ENCODE measurements around the gene C9orf153. TPM values are rescaled to one million over a fixed set of nuclear protein-coding genes. Genes with fewer than 3 reads are reported as not detected.
"Not testable (repeated sequence)": the region's sequence is repeated elsewhere in the genome, so short reads cannot be mapped to it uniquely, and the experiment has no call there.

Gene C9orf153
- 0.12 TPM for total RNA-seq

DNA sequence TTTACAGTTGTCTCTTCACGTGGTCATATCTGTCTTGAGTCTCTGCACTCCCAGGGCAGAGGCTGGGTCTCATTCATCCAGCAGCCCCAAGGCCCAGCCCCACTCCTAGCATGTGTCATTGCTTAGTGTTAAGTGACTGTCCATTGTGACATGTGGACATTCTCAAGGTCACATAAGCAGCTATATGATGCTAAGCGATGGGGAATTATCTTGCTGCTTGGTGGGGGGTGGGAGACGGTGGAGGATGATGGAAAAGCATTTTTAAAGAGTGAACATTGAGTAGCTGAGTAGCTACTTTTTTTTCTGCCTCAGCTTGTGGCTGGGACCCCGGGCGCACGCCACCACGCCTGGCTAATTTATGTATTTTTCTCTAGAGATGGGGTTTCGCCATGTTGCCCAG lies at the start of gene C9orf153:
Gene C9orf153 (minus strand): TSS at position 101 of the 400 bp plus-strand sequence. CDS start 30,054 bp downstream, outside the sequence.
- ATAC-seq = no peak

DNA sequence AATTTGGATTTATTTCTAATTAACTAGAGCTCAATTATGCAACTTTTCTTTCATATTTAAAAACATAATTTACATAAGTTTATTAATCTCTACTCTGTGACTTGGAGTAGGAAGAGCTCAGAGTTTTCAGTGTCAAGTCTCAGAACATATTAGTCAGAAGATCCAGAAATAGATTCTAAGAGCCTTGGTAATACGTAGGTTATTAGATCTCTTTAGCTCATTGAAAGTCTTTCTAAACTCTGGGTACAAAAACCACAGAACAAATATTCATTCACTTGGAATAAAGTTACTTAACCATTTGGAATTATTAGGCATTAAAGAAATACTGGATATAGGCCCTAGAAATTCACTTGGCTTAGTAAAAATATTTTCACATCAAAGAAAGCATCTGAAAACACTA lies 49.2 kb upstream of the C9orf153 start:
- no peak for ATAC-seq

DNA sequence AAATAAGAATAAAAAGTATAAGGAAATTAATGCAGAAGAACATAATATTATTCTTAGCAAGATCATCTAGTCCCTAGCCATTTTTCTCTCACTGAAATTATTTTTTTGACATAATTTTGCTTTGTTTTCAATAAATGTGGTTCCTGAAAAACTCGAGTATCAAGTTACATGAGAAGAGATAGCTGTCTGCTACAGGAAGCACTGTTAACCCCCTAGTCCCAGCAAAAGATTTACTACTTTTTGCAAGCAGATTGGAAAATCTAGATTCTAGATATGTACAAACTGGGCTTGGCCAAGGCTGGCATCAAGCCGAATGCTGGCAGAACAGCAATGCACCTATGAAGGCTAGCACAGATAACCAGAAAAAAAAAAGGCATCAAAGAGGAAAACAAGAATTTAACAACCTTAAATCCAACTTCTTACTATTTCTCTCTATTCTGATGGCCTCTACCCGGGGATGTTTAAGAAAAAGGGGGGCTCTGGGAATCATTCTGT lies 44.8 kb upstream of the C9orf153 start:
- ATAC-seq = no peak

DNA sequence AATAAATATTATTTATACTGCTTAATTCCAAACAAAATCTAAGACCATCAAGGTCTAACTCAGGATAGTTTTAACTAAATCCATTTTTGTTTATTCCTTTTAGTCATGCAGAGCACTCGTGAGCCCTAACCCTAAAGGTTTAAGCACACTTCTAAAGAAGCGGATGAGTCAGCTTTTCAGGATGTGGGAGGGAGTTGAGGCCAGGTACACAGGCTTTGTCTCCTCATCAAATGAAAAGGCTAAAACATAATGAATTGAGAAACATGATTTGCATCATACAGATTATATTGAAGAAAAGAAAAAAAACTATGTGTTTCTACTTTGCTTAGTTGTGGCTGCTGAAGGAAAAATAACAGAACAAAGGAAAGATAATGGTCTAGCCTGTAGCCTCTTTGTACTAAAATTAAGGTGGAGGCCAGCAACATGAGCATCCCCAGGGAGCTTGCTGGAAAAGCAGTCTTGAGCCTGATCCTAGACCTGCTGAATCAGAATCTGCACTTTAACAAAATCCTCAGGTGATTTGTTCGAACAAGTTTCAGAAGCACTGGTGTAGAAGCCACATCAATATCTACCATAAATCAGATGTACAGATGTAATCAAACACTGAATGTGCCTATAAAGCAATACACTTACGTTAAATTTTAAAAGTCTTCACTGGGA lies 44.0 kb upstream of the C9orf153 start:
- ATAC-seq = peak; percentile 86

DNA sequence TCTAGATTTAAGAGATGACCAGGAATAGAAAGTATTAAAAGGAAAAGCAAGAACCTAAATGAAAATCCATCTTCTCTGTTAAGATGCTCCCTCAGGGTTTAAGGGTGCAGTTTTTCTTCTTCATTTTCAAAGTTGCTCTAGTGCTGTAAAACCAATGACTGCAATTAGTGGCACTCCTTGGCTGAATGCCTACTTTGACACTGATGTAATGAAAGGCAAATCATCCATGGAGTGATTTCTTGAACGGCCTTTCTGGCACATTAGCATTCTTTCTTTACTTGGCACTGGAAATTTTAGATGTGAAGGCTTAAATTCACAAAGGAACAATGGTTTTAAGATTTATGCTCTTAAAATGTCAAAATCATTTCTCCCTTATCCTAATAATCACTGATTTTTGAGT lies 42.2 kb upstream of the C9orf153 start:
- no peak for ATAC-seq

DNA sequence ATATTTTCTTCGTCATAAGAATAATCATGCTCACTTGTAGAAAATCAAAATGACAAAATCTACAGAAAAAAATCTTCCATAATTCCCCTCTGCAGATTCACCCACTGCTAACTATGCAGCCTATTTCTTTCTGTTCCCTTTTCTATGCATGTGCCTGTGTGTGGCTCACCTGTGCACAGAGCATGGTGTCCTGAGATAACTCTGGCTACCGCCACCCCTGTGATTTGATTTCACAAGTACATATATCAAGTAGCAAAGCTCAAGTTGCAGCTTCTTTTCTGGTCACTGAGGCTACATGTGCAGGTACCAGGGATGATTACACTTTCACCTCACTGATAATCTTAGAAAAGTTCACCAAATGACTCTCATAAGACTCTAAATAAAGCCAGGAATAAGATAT lies 41.2 kb upstream of the C9orf153 start:
- ATAC-seq = no peak

DNA sequence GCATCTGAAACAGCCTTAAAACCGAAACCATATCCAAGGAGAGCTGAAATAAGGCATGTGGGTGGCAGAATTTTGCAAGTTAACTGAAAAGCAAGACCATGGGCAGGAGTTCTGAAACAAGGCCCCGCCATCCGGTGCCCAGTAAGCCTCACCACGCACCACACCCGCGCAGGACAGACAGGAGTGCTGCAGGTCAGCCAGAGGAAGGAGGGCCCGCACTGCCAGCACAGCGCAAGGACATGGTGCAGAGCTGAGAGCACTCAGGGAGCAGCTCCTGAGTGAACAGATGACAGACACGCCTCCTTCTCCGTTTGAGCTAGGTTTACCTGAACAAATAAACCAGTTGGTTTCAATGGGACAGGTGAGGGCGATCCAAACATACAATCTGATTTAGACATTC lies 39.4 kb upstream of the C9orf153 start:
- ATAC-seq = no peak

DNA sequence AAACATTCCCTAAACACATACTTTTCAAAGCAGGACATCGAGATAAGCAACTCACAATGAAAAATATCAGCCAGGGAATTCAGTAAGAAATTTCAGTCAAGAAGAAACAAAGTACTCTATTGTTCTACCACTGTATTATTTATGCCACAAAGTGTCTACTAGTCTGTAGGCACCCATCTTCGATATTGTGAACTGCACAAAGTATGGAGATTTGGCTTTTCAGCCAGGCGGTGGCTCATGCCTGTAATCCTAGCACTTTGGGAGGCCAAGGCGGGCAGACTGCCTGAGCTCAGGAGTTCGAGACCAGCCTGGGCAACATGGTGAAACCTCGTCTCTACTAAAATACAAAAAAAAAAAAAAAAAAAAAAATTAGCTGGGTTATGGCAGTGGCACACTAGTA lies 30.9 kb upstream of the C9orf153 start:
- not testable (repeated sequence) for ATAC-seq

DNA sequence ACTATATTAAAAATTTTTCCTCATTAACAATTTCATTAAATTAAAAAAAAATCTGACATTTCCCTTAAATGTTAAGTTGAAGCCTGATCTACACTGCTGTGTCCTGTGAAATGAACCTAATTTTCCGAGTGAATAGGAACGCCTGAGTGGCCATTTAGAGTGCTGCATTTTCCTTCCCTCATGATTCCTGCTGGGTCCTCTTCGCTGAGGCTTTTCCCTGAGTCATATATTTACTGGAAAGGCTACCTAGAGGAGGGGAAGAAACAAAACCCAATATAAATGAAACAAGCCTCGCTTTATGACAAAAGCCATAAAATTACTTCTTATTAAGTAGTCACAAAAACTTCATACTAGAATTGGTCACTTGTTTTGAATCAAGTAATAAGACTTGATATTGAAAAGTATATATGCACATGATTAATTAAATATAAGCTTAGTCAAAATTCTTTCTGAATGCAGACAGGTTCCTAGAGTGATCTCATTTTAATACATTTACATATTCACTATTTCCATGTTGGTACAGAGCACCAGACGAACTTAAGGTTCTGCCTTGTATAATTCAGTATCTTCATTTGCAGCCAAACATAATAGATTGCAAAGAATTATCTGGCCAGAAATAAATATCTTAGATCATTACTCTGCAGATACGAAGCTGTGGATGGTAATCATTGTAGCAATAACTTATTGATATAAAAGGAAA lies 29.2 kb upstream of the C9orf153 start:
- no peak for ATAC-seq

DNA sequence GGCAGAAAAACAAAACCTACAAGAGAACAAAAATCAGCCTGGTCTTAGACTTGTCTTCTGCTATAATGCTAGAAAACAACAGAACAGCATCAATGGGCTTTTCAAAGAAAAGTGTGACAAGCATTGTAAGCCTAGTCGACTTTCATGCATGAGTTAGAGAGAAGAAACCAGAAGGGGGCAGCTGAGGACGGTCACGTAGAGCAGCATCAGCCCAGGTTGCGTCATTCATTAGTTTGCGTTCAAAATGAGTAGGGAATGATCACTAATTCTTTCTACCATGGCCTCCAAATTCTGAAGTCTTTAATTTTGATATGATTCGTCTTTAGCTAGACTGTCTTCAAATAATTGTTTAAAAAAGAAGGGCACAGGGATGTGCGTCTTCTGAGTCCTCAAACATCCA lies 27.6 kb upstream of the C9orf153 start:
- ATAC-seq = no peak

DNA sequence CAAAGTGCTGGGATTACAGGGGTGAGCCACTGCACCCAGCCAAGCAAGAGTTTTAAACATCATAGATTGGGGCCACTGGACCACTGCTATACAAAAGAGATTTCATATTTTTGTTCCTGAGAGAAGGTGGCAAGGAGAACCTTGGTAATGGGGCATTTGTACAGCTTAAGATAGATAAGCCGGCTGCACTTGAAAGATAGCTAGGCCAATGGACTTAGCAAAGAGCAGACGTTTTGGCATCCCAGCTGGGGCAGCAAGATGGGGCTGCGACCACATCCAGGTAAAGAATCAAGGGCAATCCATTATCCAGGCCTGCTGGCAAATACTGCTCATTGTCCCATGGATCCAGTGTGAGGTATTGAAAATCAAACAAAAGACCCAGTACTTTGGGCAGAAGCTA lies 26.8 kb upstream of the C9orf153 start:
- no peak for ATAC-seq

DNA sequence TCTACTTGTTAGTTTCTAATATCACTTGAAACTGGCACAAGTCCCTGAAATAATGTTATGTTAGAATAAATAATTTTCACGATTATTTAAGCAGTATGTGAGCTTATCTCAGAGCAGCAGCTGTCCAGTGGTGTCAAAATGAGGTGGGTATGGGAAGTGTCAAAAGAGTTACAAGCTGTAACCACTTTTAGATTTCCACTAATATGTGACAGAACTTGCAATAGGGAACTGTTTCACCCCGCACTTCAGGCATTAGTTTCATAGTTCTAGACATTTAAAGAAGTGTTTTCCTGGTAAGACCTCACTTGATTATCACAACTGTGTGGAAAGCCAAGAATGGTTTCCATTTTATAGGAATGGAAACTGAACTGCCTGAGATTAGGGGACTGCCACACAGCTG lies 25.8 kb upstream of the C9orf153 start:
- no peak for ATAC-seq

DNA sequence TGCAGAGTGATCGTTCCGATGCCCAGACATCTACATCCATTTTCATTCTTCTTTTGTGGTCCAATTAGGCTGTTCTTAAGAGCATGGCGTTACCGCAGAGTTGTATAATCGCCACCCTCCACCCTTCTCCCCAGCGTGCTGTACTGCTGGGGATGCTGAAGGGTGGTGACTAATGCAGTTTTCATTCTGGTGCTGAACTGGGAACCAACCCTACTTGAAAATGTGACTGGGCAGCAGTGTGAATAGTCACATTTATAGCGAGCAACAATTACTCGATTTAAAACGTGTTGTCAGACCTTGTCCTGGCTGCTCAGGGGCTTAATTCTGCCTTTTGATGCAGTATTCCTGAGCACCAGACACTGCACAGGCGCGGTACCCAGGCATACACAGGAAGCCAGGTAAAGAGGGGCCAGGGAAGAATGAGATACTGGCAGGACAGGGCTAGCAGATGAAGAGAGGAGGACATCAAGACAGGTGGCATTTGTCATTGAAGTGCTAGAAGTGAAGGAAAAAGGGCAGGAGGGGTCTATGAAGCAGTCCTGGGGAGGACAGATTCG lies 23.6 kb upstream of the C9orf153 start:
- ATAC-seq = peak; percentile 72

DNA sequence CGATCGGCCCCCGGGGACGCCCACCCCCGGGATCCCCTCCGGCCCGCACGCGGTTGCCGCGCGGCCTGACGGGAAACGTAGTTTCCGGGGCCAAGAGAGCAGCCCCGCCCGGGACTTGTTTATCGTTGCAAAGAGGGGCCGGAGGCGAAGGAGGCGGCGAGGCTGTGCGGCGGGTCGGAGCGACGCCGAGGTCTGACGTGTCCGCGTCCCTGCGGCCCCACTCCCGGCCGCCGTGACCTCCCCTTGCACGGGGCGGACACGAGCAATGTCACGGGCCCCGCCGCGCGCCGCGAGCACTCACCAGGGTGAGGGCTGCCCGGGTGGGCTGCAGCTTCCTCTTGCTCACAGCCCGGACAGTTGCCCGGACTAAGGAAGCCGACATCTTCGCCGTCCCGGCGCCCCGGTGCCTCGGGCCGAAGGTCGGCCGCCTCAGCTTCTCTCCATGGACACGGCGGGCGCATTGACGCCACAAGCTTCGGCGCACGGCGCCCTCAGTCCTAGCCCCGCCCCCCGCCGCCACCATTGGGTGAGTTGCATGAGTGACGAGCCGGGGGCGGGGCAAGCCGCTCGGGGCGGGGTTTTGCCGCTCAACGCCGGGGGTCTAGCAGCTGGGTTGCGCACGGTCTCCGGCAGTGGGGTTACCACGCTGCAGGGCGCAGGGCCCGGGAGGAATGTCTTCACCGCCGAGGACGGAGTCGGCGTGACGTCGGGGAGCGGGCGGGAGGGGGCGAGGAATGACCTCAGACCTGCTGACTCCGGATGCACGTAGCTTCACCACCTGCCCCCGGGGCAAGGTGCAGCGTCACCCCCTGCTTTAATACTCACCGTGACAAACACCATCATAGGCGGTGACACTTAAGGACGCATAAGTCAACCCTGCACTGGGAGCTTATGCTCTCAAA lies 22.9 kb upstream of the C9orf153 start, which contains the start of gene ISCA1:
Gene ISCA1 (minus strand): TSS at position 462 of the 902 bp plus-strand sequence. CDS start 80 bp downstream, at position 382.
- ATAC-seq = peak; percentile 94

DNA sequence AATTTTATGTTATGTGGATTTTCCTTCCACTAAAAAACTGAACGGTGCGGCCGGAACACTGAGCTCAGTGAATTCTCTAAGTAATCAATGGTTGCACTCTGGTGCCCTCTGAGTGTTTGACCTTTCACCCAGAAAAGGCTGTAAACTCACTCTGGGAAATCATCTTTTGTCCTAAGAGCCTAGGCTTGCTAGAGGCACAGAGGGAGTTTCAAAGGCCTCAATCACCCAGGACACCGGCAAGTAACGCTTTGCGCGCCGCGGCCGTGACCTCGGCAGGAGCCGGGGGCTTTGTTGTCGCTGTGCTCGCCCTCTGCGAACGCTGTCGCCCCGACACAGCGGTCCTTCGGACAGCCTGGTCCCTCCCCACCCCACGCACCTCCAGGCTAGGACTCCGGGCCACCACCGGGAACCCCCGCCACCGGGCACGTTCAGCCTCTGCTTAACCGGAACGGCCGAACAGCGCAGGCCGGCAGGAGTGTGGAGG lies 22.2 kb upstream of the C9orf153 start:
- ATAC-seq = peak; percentile 34

DNA sequence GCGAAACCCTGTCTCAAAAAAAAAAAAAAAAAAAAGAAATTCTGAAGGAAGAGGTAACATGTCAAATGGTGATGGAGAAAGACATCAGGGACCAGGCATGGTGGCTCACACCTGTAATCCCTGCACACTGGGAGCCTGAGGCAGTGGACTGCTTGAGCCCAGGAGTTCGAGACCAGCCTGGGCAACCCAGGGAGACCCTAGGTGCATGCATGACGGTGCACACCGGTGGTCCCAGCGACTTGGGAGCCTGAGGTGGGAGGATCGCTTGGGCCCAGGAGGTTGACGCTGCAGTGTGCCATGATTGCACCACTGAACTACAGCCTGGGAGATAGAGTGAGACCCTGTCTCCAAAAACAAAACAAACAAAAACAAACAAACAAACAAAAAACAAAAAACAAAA lies 21.1 kb upstream of the C9orf153 start:
- ATAC-seq = no peak

DNA sequence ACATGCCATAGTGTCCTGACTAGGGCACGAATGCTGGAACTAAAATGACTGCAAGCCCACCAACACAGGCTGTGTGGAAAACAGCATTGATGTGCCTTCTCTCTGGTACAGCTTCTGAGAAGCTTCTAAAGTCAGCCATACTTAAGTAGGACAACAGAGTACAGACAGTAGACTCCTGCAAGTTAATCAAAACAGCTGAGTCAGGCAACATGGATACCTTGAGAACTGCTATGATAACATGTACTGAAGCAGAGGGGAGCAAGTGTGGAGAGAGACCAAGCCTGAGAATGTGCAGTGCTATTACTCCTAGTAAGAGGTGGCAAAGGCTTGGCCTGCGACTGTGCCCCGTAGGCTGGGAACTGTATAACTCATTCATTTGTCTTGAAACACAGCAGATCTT lies 20.4 kb upstream of the C9orf153 start:
- ATAC-seq = no peak

DNA sequence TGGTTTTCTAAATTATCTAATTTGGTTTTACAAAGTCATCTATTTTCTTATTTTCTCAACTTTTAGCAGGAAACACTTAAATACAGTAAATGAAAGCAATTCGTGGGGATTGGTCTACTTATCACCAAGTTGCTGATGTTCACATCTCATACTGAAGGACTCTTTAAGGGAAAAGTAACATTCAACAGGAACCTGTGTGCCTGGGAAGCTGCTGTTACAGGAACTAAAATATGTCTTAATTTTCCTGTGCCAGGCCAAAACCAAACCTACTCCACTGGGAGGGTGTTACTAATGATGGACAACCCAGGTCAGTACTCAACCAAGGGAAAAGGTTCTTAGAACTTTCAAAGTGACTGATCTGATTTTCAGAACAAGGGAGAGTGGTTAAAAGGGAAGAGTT lies 17.6 kb upstream of the C9orf153 start:
- no peak for ATAC-seq

DNA sequence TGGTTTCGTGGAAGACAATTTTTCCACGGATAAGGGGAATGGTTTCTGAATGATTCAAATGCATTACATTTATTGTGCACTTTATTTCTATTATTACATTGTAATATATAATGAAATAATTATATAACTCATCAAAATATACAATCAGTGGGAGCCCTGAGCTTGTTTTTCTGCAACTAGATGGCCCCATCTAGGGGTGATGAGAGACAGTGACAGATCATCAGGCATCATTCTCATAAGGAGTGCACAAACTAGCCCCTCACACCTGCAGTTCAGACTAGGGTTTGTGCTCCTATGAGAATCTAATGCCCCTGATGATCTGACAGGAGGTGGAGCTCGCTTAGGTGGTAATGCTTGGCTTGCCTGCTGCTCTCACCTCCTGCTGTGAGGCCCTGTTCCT lies 16.5 kb upstream of the C9orf153 start:
- ATAC-seq = no peak

DNA sequence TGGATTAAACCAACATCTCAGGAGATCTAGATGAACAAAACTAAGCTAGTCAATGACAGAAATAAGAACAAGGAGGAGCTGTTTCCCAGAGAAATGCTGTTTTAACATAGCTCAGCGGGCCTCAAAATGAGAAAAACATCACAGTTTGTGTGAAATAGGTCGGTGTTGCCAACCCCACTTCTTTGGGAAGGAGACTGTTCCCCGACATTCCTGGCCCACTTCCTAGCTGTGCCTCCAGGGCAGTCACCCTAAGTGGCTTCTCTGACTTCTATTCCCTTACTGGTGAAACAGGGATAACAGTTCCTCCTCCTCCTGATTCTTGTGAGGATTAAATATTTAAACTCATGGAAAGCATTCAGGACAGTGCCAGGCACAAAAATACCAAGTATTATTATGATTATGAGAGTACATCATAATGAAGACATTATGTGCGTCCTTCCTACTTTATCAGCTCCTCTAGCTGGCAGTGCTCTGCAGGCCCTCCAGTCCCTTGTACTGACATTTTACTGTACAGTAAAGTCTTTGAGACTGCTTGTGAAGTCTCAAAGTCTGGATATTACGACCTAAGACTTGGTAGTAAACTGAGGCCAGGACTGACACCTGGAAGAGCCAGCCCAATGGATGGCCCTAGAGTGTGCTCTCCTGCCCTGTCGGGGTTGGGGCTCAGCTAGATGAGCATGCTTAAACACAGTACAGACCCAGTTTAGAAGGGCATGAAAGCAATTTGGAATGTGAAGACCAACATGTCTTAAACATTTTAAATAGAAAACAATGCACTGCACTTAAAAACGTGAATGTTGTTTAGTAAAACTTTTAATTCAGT lies 15.6 kb upstream of the C9orf153 start:
- ATAC-seq = no peak

DNA sequence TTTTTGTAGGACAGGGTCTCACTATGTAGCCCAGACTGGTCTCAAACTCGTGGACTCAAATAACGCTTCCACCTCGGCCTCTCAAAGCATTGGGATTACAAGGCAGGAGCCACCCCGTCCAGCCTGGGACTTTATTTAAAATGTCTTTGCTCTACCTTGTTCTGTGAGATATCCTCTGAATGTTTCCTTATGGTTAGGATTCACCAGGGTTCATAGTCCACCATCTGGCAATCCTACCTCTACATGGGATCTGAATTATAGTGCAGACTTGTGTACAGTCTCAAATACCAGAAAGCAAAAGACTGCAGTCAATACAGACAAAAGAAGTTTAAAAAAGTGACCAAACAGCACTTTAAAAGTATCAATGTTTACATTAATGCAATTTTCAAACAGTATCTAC lies 12.8 kb upstream of the C9orf153 start:
- no peak for ATAC-seq

DNA sequence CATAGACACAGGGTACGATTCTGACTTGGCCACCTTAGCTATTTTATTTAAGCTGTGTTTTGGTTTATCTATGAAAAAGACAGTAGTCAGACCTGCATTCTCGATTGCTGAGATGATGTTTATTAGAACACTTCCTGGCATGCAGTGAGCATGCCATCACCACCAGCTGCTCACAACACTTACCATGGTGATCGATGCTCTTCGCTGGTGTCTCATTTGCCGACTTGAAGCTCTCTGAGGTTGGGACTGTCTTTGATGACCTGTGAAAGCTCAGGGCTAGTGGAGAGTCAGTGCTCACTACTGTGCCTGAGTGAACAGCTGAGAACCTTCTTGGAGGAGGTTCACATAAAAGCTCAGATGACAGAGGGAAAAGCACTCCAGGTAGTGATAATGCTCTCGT lies 4.4 kb upstream of the C9orf153 start:
- no peak for ATAC-seq

Measured in esophagus mucosa (tissue), 1 donor.